Neural cell (in vitro differentiated cells): Measurements from ENCODE around the gene CDC42SE1. TPM values are rescaled to one million over a fixed set of nuclear protein-coding genes. Genes with fewer than 3 reads are reported as not detected.

Experiments used
- H2AFZ ChIP-seq: fragments of 200-600, 300-800 bp; sonication (generic), shearing (Covaris generic); 2 replicates; pipeline ENCODE4 v1.6.0; 2014; ENCODE audit warnings: low read depth, mild to moderate bottlenecking, antibody characterized with exemption, low read length, moderate library complexity
- H3F3A ChIP-seq: fragments of 200-600 bp; shearing (Covaris generic); 2 replicates; pipeline ENCODE4 v1.6.1; 2016; ENCODE audit warnings: mild to moderate bottlenecking, moderate library complexity, mixed read lengths, antibody characterized with exemption, low read length; ENCODE audit not compliant: insufficient read depth, poor library complexity, severe bottlenecking
- H3K27ac ChIP-seq: fragments of 200-600, 300-800 bp; sonication (generic), shearing (Covaris generic); 2 replicates; pipeline ENCODE4 v1.5.1; 2014; ENCODE audit warnings: mild to moderate bottlenecking, low read length, moderate library complexity
- H3K27me3 ChIP-seq: fragments of 300-800, 200-600 bp; sonication (generic), shearing (Covaris generic); 2 replicates; pipeline ENCODE4 v1.6.0; 2014; ENCODE audit warnings: mild to moderate bottlenecking, low read depth, low read length, moderate library complexity; ENCODE audit not compliant: insufficient read depth
- H3K36me3 ChIP-seq: fragments of 300-800, 200-600 bp; sonication (generic), shearing (Covaris generic); 2 replicates; pipeline ENCODE4 v1.5.1; 2014; ENCODE audit warnings: mild to moderate bottlenecking, antibody characterized with exemption, low read length, moderate library complexity; ENCODE audit not compliant: insufficient read depth
- H3K4me2 ChIP-seq: fragments of 300-800, 200-600 bp; sonication (generic), shearing (Covaris generic); 2 replicates; pipeline ENCODE4 v1.6.0; 2014; ENCODE audit warnings: mild to moderate bottlenecking, low read length
- H3K4me3 ChIP-seq: fragments of 300-800, 200-600 bp; sonication (generic), shearing (Covaris generic); 2 replicates; pipeline ENCODE4 v1.5.1; 2014; ENCODE audit warnings: mild to moderate bottlenecking, low read length, moderate library complexity
- H3K79me2 ChIP-seq: fragments of 200-600 bp; shearing (Covaris generic); replicated peaks from 2 replicates; pipeline ENCODE4 v1.6.0; 2014; ENCODE audit warnings: mild to moderate bottlenecking, low read length, moderate library complexity; ENCODE audit not compliant: insufficient read depth
- H3K9ac ChIP-seq: fragments of 300-800, 200-600 bp; sonication (generic), shearing (Covaris generic); 2 replicates; pipeline ENCODE4 v1.6.1; 2016; ENCODE audit warnings: mild to moderate bottlenecking, low read length, mixed read lengths
- H3K9me2 ChIP-seq: fragments of 200-600 bp; shearing (Covaris generic); 2 replicates; pipeline ENCODE4 v1.6.1; 2016; ENCODE audit warnings: mild to moderate bottlenecking, low read length, mixed read lengths; ENCODE audit not compliant: insufficient read depth
- H3K9me3 ChIP-seq: fragments of 200-600, 300-800 bp; sonication (generic), shearing (Covaris generic); 2 replicates; pipeline ENCODE4 v1.6.1; 2016; ENCODE audit warnings: mild to moderate bottlenecking, mixed run types, low read length, moderate library complexity, mixed read lengths
- H4K20me1 ChIP-seq: fragments of 200-600 bp; shearing (Covaris generic); 2 replicates; pipeline ENCODE4 v1.6.1; 2016; ENCODE audit warnings: mild to moderate bottlenecking, mixed run types; ENCODE audit not compliant: insufficient read depth
- CTCF ChIP-seq: fragments of 450-650 bp; IDR thresholded peaks from 2 replicates; pipeline ENCODE4 v1.5.1; 2014; ENCODE audit warnings: antibody characterized with exemption, mild to moderate bottlenecking, moderate library complexity; ENCODE audit not compliant: poor library complexity, severe bottlenecking
- EP300 ChIP-seq: fragments of 450-650 bp; conservative IDR thresholded peaks from 2 replicates; pipeline ENCODE4 v1.6.1; 2014; ENCODE audit warnings: antibody characterized with exemption, mild to moderate bottlenecking, moderate library complexity; ENCODE audit not compliant: poor library complexity, severe bottlenecking
- EZH2 ChIP-seq: fragments of 200-600, 300-800 bp; shearing (Covaris generic), sonication (generic); IDR thresholded peaks from 2 replicates; pipeline ENCODE4 v1.6.1; 2014; ENCODE audit warnings: antibody characterized with exemption, low read length, borderline replicate concordance, mild to moderate bottlenecking; ENCODE audit not compliant: insufficient read depth, poor library complexity, severe bottlenecking
- MXI1 ChIP-seq: fragments of 450-650 bp; conservative IDR thresholded peaks from 2 replicates; pipeline ENCODE4 v1.6.1; 2014; ENCODE audit warnings: antibody characterized with exemption, mild to moderate bottlenecking; ENCODE audit not compliant: poor library complexity, severe bottlenecking
- RAD21 ChIP-seq: fragments of 450-650 bp; conservative IDR thresholded peaks from 2 replicates; pipeline ENCODE4 v1.6.1; 2014; ENCODE audit warnings: antibody characterized with exemption, mild to moderate bottlenecking, moderate library complexity
- REST ChIP-seq: IDR thresholded peaks from 2 replicates; pipeline ENCODE4 v1.6.1; 2012; ENCODE audit warnings: borderline replicate concordance
- SMC3 ChIP-seq: fragments of 450-650 bp; conservative IDR thresholded peaks from 2 replicates; pipeline ENCODE4 v1.6.1; 2014; ENCODE audit warnings: antibody characterized with exemption, mild to moderate bottlenecking, moderate library complexity; ENCODE audit not compliant: poor library complexity
- TAF1 ChIP-seq: IDR thresholded peaks from 2 replicates; pipeline ENCODE4 v1.6.1; 2012; ENCODE audit warnings: low read depth
- polyA plus RNA-seq: library from polyadenylated mRNA; depleted of rRNA; stranded (reverse); fragments of >200 nt; gene quantifications from 2 replicates; pipeline ENCODE4 v1.2.3, GENCODE V29; 2014
- small RNA-seq, 3 experiments: library from RNA; depleted of rRNA; stranded (forward); fragments of <200 nt; gene quantifications; one replicate each; pipeline ENCODE3, GENCODE V24; 2012

Gene CDC42SE1
- polyA plus RNA-seq, 1 donor from 2014 or later: 102 TPM

- no peak overlapping the region for H3K27ac ChIP-seq
- H3K4me2 ChIP-seq: no peak overlapping the region
- H3K79me2 ChIP-seq: peaks cover 27% of the 10 kb centered on the region
- no peaks in the 10 kb centered on the region for H3F3A ChIP-seq
- H3K36me3 ChIP-seq: no peaks in the 10 kb centered on the region
- no peak overlapping the region for H2AFZ ChIP-seq
- H4K20me1 ChIP-seq: no peaks in the 10 kb centered on the region
- TF ChIP-seq MXI1 (no peak), EZH2 (no peak), RAD21 (no peak), CTCF (no peak), SMC3 (no peak), EP300 (no peak), REST (no peak), TAF1 (no peak)
- no peaks in the 10 kb centered on the region for H3K9me3 ChIP-seq
- no peak overlapping the region for H3K9ac ChIP-seq
- no peaks in the 10 kb centered on the region for H3K27me3 ChIP-seq
- no peak overlapping the region for H3K4me3 ChIP-seq
- H3K9me2 ChIP-seq: no peaks in the 10 kb centered on the region
Observed at GRCh38 chr1:151001602-151002001, 57.8 kb downstream of the CDC42SE1 start.

Small RNA genes within 50 kb of the gene (small RNA-seq; reads per million reads assigned to genes)
- gene RNU6-884P: 0.03 to 12.2 (median 1.5) reads per million in 3 experiments

Other genes with a start within 250 kb of the CDC42SE1 start
- gene ARNT, start 183.0 kb downstream of the CDC42SE1 start, polyA plus RNA-seq: 17.8 and 17.9 TPM in 2 replicates
- not detected in 2 replicates for gene CTXND2, start 172.5 kb downstream of the CDC42SE1 start, polyA plus RNA-seq
- 39.1 and 51.1 TPM in 2 replicates for gene SETDB1, start 133.3 kb downstream of the CDC42SE1 start, polyA plus RNA-seq
- gene CERS2, start 84.8 kb downstream of the CDC42SE1 start, polyA plus RNA-seq: 39.1 and 49.7 TPM in 2 replicates
- gene ANXA9, start 77.3 kb downstream of the CDC42SE1 start, polyA plus RNA-seq: not detected in 2 replicates
- 16.1 and 25.2 TPM in 2 replicates for gene MINDY1, start 52.7 kb downstream of the CDC42SE1 start, polyA plus RNA-seq
- gene PRUNE1, start 51.2 kb downstream of the CDC42SE1 start, polyA plus RNA-seq: 25.7 and 32.2 TPM in 2 replicates
- 0.16 and 0.33 TPM in 2 replicates for gene BNIPL, start 23.0 kb downstream of the CDC42SE1 start, polyA plus RNA-seq
- gene C1orf56, start 11.9 kb downstream of the CDC42SE1 start, polyA plus RNA-seq: 0.87 and 1.2 TPM in 2 replicates
- gene MLLT11, start 775 bp upstream of the CDC42SE1 start, polyA plus RNA-seq: 131 and 142 TPM in 2 replicates
- 3.0 and 4.1 TPM in 2 replicates for gene GABPB2, start 11.1 kb upstream of the CDC42SE1 start, polyA plus RNA-seq
- 32.5 and 39.3 TPM in 2 replicates for gene SEMA6C, start 87.0 kb upstream of the CDC42SE1 start, polyA plus RNA-seq
- not detected in 2 replicates for gene TNFAIP8L2, start 97.0 kb upstream of the CDC42SE1 start, polyA plus RNA-seq
- gene LYSMD1, start 106.3 kb upstream of the CDC42SE1 start, polyA plus RNA-seq: 13.3 and 16.0 TPM in 2 replicates
- 91.1 and 106 TPM in 2 replicates for gene SCNM1, start 106.5 kb upstream of the CDC42SE1 start, polyA plus RNA-seq
- gene TMOD4, start 116.4 kb upstream of the CDC42SE1 start, polyA plus RNA-seq: not detected in 2 replicates
- gene VPS72, start 130.6 kb upstream of the CDC42SE1 start, polyA plus RNA-seq: 232 and 275 TPM in 2 replicates
- 66.0 and 66.4 TPM in 2 replicates for gene PIP5K1A, start 138.9 kb upstream of the CDC42SE1 start, polyA plus RNA-seq
- 341 and 364 TPM in 2 replicates for gene PSMD4, start 195.1 kb upstream of the CDC42SE1 start, polyA plus RNA-seq
- gene ZNF687, start 222.7 kb upstream of the CDC42SE1 start, polyA plus RNA-seq: 6.2 and 6.9 TPM in 2 replicates